ENCODE results near the gene CATSPERE.
"Not testable (repeated sequence)": the region's sequence is repeated elsewhere in the genome, so short reads cannot be mapped to it uniquely, and the experiment has no call there.

The CATSPERE gene

GRCh38 chr1:244548558-244549115 lies 87.6 kb downstream of the CATSPERE start:
- DNase-seq (ENCODE audit: low read depth) = no peak

- DNase-seq (ENCODE audit: low read depth) = no peak
Observed at GRCh38 chr1:244552336-244552735, 91.3 kb downstream of the CATSPERE start.

- no peak for DNase-seq (ENCODE audit: low read depth)
Observed at GRCh38 chr1:244556263-244556662, 95.2 kb downstream of the CATSPERE start.

GRCh38 chr1:244557565-244557964 lies 96.5 kb downstream of the CATSPERE start:
- no peak for DNase-seq (ENCODE audit: low read depth)

GRCh38 chr1:244559561-244559960 lies 98.5 kb downstream of the CATSPERE start:
- no peak for DNase-seq (ENCODE audit: low read depth)

- not testable (repeated sequence) for DNase-seq (ENCODE audit: low read depth)
Observed at GRCh38 chr1:244562877-244563276, 101.8 kb downstream of the CATSPERE start.

GRCh38 chr1:244573768-244574167 lies 112.7 kb downstream of the CATSPERE start:
- no peak for DNase-seq (ENCODE audit: low read depth)

GRCh38 chr1:244576259-244576892 lies 115.3 kb downstream of the CATSPERE start:
- no peak for DNase-seq (ENCODE audit: low read depth)

GRCh38 chr1:244578205-244578604 lies 117.1 kb downstream of the CATSPERE start:
- not testable (repeated sequence) for DNase-seq (ENCODE audit: low read depth)

GRCh38 chr1:244583358-244583982 lies 122.4 kb downstream of the CATSPERE start:
- DNase-seq (ENCODE audit: low read depth) = no peak

GRCh38 chr1:244585867-244586266 lies 124.8 kb downstream of the CATSPERE start:
- DNase-seq (ENCODE audit: low read depth) = no peak

- DNase-seq (ENCODE audit: low read depth) = no peak
Observed at GRCh38 chr1:244590670-244591069, 129.6 kb downstream of the CATSPERE start.

- DNase-seq (ENCODE audit: low read depth) = no peak
Observed at GRCh38 chr1:244598611-244599010, 137.5 kb downstream of the CATSPERE start.

GRCh38 chr1:244599937-244600350 lies 138.9 kb downstream of the CATSPERE start:
- no peak for DNase-seq (ENCODE audit: low read depth)

GRCh38 chr1:244601336-244601735 lies 140.3 kb downstream of the CATSPERE start:
- DNase-seq (ENCODE audit: low read depth) = no peak

- DNase-seq (ENCODE audit: low read depth) = no peak
Observed at GRCh38 chr1:244603498-244603897, 142.4 kb downstream of the CATSPERE start.

GRCh38 chr1:244605835-244606370 lies 144.8 kb downstream of the CATSPERE start:
- DNase-seq (ENCODE audit: low read depth) = no peak

GRCh38 chr1:244614113-244614836 lies 153.2 kb downstream of the CATSPERE start:
- no peak for DNase-seq (ENCODE audit: low read depth)

GRCh38 chr1:244614879-244615278 lies 153.8 kb downstream of the CATSPERE start:
- no peak for DNase-seq (ENCODE audit: low read depth)

GRCh38 chr1:244615301-244615700 lies 154.2 kb downstream of the CATSPERE start:
- no peak for DNase-seq (ENCODE audit: low read depth)

GRCh38 chr1:244626709-244627108 lies 165.6 kb downstream of the CATSPERE start:
- no peak for DNase-seq (ENCODE audit: low read depth)

GRCh38 chr1:244628789-244629188 lies 167.7 kb downstream of the CATSPERE start:
- no peak for DNase-seq (ENCODE audit: low read depth)

- DNase-seq (ENCODE audit: low read depth) = no peak
Observed at GRCh38 chr1:244633140-244633539, 172.1 kb downstream of the CATSPERE start.
